GM21825 (cell line): ENCODE data around the gene MLC1.

ENCODE experiments used
- ATAC-seq: cut with Tn5 transposase; IDR thresholded peaks from one replicate; pipeline ENCODE4 v1.9.1; 2021; ENCODE audit warnings: mild to moderate bottlenecking, moderate library complexity; ENCODE audit not compliant: unreplicated experiment

MLC1 gene

DNA sequence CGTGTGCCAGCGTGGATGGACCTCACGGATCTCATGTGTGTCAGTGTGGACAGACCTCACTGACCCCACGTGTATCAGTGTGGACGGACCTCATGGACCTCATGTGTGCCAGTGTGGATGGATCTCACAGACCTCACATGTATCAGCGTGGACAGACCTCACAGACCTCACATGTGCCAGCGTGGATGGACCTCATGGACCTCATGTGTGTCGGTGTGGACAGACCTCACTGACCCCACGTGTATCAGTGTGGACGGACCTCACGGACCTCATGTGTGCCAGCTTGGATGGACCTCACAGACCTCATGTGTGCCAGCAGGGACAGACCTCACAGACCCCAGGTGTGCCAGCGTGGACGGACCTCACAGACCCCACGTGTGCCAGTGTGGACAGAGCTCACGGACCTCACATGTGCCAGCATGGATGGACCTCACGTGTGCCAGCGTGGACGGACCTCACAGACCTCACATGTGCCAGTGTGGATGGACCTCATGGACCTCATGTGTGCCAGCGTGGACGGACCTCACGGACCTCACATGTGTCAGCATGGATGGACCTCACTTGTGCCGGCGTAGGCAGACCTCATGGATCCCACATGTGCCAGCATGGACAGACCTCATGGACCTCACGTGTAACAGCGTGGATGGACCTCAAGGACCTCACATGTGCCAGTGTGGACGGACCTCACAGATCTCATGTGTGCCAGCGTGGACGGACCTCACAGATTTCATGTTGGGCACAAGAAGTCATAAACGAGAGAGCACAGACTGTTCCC, 45.4 kb downstream of the MLC1 start:
- ATAC-seq, result no peak

DNA sequence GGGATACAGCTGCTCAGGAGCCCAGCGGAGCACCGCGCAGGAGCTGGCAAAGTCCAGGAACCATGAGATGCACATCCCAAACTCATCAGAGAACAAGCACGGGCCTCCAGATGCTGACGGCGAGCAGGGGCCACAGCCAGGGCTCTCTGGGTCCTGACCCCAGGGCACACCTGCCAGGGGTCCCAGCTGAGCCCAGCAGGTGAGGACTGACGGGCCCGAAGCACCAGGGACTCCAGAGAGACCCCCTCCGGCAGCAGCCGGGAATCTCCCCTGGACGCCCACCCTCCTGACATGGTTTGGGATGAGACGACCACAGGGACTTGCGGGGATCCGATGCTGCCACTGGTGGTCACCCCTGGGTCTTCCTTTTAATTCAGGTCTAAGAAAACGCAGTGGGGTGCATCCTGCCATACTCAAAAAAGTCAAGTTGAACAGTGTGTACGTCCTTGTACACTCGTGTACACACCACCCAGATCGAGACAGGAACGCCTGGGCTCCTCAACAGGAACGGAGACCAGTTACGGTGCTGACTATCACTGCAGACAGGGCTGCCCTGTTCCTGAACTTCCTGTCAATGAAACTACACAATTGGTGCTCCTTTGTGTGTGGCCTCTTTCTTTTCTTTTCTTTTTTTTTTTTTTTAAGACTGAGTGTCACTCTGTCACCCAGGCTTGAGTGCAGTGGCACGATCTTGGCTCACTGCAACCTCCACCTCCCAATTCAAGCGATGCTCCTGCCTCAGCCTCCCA, 49.1 kb downstream of the MLC1 start:
- ATAC-seq, result no peak

DNA sequence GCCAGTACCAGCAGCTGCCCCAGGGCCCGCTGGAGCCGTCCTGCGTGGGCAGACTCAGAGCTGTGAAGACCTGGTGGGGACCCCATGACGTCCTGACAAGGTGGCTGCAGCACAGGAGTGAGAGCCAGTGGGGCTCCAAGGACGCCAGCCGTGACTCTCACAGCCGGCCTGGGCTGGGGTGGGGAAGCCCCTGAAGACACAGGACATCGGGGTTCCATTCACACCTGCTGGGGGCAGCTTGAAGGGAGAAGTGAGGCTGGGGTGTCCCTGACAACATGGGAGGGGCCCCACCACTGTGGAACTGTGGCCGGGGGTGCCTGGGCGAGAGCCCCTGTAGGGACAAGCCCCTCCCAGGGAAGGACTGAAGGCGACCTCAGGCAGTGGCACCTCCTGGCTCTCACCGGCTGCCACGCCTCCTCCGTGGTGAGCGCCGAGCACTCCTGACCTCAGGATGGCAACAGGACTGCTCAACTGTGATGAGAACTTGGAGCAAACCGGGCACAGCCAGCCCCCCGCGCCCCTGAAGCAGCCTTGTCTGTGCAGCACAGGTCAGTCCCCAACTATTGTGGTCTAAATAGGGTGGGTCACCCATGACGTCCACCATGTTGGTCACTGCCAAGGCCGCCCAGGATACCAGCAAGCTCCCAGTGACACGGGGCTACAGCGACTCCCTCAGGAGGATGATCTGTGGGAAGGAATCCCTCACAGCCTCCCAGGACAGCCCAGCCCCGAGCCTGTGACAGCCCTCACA, 49.9 kb downstream of the MLC1 start:
- no peak for ATAC-seq

DNA sequence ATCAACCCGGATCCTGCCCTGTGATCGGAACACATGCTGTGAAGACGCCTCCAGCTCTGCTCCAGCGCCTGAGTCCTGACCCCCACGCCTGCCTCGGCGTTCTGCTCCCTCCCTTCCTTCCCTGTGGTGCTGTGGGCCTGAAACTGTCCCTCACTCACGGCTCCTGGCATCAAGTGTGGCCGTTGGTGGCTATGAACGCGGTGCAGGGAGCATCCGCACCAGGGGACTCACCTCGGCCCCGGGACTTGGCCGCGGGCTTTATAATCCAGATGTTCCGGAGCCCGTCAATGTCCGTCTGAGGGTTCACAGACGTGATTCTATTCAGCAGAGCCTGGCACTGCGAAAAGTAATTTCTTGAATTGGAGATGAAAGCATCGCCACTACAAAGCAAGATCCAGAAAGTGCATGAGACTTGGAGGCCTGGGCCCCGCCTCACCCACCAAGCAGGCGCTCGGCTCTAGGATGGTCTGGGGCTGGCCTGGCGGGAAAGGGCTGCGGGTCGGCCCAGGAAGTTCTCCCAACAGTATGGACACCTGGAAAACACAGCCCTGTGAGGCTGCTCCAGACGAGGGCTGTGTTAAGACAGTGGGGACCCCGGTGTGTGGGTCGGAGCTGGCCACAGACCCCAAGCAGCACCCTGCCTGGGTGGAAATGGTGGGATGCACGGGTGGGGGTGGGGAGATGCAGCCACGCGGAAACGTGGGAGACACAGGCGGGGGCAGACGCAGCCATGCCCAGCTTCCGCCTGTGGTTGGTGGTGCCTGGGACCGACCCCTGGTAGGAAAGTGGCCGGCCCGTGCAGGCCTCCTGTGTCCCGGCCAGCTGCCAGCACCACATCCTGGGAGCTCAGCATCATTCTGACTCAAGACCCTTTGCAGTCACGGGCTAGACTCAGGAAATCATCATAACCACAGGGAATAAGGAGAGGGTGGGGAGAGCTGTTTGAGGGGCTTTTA, 50.8 kb downstream of the MLC1 start:
- no peak for ATAC-seq

DNA sequence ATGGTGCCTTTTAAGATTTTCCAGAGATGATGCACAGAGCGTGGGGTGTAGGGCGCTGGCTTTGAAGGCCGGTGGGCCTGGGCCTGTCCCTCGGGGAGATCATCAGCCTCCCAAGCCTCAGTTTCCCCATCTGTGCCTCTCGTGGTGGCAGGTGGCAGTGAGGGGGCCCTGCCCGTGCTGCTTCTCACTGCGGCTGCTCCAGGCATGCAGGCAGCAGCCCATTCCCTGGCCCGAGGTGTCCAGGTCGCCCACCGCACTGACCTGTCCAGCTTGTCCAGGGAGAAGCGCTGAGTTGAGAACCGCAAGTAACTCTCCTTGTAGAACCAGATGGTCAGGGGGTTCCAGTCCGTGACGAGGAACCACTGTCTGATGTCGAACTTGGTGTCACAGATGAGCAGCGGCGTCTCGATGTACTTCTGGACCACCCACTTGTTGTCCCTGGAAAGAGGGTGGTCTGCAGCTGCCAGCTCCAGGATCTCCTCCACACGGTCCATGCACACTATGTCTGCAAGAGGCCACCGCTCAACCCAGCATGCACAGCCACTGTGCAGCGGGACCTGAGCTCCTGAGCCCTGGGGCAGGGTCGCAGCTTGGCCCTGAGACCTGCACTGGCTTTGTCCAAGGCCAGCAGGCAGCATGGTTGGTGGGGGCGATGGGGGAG, 52.2 kb downstream of the MLC1 start:
- ATAC-seq, result no peak

DNA sequence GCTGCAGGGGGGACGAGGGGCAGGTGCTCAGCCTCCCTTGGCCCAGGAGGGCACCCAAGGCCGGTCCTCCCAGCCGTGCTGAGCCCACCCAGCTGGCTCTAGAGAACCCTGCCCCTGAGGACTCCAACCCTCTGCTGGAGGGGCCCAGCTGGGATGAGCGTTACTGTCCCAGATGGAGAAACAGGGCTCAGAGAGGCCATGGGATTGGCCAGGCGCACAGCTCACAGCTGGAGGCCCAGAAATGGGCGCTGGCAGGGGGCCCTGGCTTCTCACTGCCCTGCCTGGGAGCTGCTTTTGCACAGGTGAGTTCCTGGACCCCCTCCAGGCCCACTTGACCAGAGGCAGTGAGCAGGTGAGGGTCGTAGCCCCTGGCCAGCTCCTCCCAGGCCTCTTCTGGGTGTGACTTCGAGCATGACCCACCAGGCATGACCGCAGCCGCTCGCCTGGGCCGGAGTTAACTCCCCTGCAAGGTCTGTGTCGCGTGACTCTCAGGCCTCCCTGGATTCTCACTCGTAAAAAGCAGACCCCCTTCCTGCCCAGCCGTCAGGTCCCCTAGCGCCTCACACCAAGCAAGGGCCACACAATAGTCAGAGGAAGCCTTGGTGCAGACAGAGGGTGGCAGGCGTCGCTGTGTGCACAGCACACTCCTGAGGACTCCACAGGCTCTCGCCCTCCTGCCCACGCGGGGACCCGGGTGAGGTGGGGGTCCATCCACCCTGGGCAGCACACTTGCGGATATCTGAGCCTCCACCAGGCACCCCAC, 52.9 kb downstream of the MLC1 start:
- ATAC-seq, result no peak

DNA sequence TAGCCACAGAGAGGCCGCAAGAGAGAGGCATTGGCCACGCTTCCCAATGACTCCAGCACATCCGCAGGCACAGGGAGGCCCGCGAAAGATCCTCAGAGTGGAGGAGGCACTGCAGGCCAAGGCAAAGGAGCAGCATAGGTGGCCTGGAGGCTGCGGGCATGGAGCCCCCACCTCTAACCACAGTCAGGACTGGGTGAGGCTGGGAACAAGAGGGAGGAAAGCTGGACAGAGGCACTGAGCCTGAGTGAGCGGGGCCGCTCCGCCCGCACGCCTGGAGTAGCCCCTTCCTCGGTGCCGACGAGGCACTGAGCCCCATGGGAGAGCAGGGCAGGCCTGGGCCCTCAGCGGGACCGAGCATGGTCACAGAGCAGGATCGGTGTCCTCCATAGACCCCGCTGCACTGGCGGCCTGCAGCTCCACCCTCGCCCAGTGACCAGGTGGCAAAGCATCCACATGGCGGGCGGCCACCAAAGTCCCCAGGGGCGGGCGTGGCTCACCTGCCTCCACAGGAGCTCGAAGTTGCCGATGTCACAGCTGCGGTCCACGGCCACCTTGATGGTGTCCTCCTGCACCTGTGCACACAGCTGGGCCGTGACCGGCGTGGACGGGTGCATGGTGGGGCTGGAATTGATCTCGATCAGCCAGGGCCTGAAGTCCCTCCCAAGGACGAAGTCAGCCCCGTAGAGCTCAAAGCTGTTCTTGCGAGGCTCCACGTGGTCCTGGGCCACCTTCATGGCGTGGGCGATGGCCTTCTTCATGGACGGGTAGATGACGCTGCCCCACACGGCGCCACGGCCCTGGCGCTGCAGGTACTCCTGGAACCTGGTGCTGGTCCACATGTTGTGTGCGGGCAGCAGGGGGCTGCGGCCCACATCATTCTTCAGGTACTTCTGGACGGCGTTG, 53.8 kb downstream of the MLC1 start:
- no peak for ATAC-seq

DNA sequence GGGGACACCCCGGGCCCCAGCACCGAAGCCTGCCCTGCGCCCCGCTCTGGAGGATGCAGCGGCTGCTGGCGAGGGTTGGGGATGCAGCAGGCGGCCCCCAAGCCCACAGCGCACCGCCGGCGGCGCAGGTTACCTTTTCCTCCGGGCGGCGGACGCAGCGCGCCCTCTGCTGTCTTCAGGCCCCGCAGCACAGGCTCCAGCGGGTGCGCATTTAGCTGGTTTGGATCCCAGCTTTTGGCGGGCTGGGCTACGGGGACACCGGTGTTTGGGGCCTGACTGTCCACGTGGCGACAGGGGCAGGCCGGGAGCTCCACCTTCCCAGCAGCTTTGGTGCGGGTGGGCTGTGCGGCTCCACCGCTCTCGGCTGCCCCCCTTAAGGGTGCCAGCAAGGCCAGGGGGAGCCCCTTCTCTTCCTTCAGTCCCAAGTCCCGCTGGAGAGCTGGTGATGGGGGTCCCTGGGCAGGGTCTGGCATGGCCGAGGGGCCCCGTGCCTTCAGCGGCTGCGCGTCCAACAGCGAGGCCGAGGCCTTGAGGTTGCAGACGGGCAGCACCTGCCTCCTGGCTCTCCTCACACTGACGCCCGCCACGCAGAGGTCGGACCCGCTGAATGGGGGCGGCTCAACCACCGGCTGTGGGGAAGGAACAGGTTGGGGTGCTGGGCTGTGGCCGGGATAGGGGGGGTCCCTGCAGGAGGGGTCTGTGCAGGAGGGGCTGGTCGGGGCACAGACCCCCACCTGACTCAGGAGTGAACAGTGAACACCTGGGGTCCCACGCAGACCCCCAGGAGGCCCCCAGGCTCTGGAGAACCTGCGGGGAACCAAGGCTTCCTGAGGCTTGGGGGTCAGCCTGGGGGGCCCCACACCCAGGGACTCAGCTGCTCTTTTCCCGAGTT, 54.7 kb downstream of the MLC1 start:
- no peak for ATAC-seq

DNA sequence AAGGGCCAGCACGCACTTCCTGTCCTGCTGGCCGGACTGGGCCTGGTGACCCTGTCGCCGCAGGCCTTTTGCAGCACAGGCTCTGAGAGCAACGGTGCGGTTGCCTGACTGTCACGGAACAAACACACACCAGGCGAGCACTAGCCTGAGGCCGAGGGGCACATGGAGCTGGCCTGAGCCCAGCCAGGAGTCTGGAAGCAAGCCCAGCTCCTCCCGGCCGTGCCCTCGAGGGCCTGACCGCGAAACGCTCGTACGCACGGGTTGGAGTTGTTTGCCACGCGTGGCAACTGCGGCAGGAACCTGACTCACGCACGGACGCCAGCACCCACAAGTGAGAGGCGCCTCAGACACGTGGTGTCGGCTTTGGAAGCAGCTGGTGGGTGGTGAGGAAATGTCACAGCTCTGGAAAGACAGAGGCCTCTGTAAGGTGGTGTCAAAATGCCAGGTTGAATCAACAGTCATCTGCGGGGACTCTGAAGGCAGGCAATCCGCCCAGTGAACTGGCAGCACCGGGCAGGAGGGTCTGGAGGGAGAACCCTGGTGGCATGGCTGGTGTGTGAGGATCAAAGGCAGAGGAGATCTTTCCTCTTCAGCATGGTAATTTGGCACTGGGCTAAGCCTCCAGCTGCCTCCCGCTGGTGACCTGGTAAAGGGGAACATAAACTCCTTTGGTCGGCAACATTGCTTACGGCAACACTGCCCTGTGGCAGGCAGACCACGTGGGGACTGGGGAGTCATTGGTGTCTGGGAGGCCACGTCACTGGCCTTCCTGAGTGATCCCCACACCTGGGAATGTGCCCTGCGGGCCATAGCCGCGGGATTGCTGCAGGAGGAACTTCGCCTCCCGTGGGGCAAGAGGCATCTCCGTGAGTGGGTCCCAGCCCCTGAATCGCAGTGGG, 57.3 kb downstream of the MLC1 start:
- ATAC-seq, result no peak

DNA sequence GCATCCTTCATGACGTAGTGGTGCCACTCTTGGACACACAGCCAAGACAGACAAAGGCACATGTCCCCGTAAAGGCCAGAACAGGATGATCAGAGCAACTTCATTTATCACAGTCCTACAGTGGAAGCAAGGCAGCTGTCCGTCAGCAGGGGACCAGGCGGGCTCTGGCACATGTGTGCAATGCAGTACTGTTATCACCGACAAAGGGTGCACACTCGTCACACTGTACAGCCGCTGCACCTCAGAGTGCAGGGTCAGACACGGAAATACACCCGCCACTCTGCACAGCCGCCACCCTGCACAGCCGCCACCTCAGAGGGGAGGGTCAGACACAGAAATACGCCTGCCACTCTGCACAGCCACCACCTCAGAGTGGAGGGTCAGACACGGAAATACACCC, 59.2 kb downstream of the MLC1 start:
- ATAC-seq, result no peak

DNA sequence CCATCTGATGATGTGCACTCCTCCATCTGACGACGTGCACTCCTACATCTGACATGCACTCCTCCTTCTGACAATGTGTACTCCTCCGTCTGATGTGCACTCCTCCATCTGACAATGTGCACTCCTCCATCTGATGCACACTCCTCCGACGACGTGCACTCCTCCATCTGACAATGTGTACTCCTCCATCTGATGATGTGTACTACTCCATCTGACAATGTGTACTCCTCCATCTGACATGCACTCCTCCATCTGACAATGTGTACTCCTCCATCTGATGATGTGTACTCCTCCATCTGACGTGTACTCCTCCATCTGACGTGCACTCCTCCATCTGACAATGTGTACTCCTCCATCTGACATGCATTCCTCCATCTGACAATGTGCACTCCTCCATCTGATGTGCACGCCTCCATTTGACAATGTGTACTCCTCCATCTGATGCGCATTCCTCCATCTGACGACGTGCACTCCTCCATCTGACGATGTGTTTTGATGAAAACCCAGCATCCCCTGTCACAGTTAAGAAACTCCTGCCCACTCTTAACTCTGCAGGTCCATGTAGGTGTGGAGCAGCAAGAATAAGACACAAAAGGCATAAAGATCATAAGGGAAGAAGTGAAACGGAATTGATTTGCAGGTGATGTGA, 62.9 kb downstream of the MLC1 start:
- no peak for ATAC-seq

DNA sequence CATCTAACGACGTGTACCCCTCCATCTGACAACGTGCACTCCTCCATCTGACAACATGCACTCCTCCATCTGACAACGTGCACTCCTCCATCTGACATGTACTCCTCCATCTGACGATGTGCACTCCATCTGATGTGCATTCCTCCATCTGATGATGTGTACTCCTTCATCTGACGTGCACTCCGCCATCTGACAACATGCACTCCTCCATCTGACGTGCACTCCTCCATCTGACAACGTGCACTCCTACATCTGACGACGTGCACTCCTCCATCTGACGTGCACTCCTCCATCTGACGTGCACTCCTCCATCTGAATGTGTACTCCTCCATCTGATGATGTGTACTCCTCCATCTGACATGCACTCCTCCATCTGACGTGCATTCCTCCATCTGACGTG, 64.6 kb downstream of the MLC1 start:
- no peak for ATAC-seq

DNA sequence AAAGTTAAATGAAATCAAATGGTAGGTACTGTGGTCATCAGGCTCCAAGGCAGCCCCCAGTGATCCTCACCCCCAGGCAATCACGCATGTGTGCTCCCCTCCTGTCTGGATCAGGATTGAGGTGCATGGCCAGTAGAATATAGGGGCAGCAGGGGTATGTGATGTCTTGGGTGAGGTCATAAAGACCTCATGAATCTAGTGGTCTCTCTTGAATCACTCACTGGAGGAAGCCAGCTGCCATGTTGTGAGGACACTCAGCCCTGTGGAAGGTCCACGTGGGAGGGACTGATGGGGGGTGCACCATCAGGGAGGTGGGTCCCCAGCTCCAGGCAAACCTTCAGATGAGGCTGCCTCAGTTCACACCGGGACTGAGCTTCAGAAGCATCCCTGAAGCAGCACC, 65.9 kb downstream of the MLC1 start:
- ATAC-seq, result no peak

DNA sequence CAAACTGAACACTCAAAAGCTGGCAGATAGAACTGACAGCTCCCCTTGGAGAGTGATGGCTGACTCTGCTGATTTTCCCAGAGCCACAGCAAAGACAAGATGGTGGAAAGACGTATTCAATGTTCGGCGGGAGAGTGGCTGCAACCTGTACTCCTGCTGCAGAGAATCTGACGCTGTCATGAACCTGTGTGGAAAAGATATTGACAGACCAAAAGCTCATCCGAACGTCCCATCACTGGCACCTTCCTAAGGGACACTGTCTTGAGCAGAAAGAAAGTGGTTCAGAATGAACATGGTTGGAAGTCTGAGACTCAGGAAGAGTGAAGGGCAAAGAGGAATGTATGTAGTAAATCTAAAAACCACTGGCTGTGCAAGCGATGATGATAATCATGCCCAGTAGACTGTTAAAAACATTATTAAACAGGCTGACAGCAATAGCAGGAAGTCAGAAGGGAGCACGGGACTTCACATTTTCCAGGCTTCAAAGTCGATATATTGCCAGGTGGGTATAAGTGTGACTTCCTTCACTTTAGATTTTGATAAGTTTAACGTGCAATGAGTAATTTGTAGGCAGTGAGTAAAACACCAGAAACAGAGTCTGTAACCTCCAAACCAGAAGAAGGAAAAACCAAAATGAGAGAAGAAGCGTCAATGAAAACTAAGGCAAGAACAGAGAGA, 66.5 kb downstream of the MLC1 start:
- ATAC-seq, result no peak

DNA sequence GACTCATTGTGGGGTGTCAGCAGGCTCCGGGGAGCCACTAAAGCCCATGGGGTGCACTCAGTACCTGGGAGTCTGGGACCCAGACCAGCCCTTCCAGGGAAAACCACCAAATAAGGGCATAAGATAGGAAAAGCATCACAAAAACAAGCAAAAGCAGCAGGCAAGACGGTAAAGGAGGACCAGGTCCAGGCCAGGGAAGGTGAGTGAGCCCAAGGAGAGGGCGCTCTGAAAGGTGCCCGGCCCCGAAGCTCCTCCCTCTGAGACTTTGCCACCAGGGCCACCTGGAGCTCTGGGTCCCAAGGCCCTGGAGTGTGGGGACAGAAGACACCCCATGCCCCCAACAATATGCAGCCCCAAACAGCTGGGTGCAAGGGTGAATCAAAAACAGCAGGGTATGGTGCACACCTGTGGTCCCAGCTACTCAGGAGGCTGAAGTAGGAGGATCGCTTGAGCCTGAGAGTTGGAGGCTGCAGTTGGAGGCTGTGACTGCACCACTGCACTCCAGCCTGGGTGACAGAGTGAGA, 67.5 kb downstream of the MLC1 start:
- no peak for ATAC-seq
